ENCODE measurements around the gene ZNF644. TPM values are rescaled to one million over a fixed set of nuclear protein-coding genes. Genes with fewer than 3 reads are reported as not detected.

The ZNF644 gene
- total RNA-seq, 4 donors from 2014 or later, result 30.5 to 61.7 (median 34.6) TPM

GRCh38 chr1:90926971-90927370 lies 94.9 kb downstream of the ZNF644 start:
- in situ Hi-C loops (cut with MboI; ENCODE audit: low sequenced_read_pairs in 4 of 4), result no loop called here
- TF ChIP-seq CTCF (IDR thresholded peaks at IDR 0.05 in 4 of 5, conservative IDR thresholded peaks at IDR 0.05 in 1 of 5) (no peak), POLR2A (IDR thresholded peaks at IDR 0.05) (no peak)
- intact Hi-C loops (cut with DNase I; ENCODE audit: low total_unique reads), result no loop called here
- Histone ChIP-seq H3K4me1 (peaks cover 37 to 45% of the 10 kb centered on the region in 2 donors), H3K4me3 (no peak overlapping the region), H3K27ac (no peak overlapping the region), H3K36me3 (no peaks in the 10 kb centered on the region), H3K9me3 (no peaks in the 10 kb centered on the region), H3K27me3 (no peaks in the 10 kb centered on the region)
- DNase-seq (no peak), ATAC-seq (no peak)

- TF ChIP-seq CTCF (IDR thresholded peaks at IDR 0.05 in 4 of 5, conservative IDR thresholded peaks at IDR 0.05 in 1 of 5) (no peak), POLR2A (IDR thresholded peaks at IDR 0.05) (no peak)
- Histone ChIP-seq H3K36me3 (no peaks in the 10 kb centered on the region), H3K27me3 (no peaks in the 10 kb centered on the region), H3K4me3 (no peak overlapping the region), H3K27ac (no peak overlapping the region), H3K4me1 (peaks cover 45 to 53% of the 10 kb centered on the region in 2 donors), H3K9me3 (no peaks in the 10 kb centered on the region)
- ATAC-seq, result no peak
- in situ Hi-C loops (cut with MboI; ENCODE audit: low sequenced_read_pairs in 4 of 4) (no loop called here), intact Hi-C loops (cut with DNase I; ENCODE audit: low total_unique reads) (no loop called here)
- DNase-seq, result no peak
These were observed 95.6 kb downstream of the ZNF644 start for GRCh38 chr1:90925928-90926869.

- H3K4me1 ChIP-seq, result peaks cover 57 to 65% of the 10 kb centered on the region in 2 donors
These were observed 96.9 kb downstream of the ZNF644 start for GRCh38 chr1:90924982-90925381.

GRCh38 chr1:90922996-90923395 lies 98.8 kb downstream of the ZNF644 start:
- DNase-seq (no peak), ATAC-seq (no peak)
- no peaks in the 10 kb centered on the region for H3K9me3 ChIP-seq
- H3K4me3 ChIP-seq, result no peak overlapping the region
- no peaks in the 10 kb centered on the region for H3K27me3 ChIP-seq
- peaks cover 73 to 74% of the 10 kb centered on the region in 2 donors for H3K4me1 ChIP-seq
- in situ Hi-C loops (cut with MboI; ENCODE audit: low sequenced_read_pairs in 4 of 4), result no loop called here
- H3K36me3 ChIP-seq, result no peaks in the 10 kb centered on the region
- TF ChIP-seq POLR2A (IDR thresholded peaks at IDR 0.05), result no peak
- no peak for TF ChIP-seq CTCF (IDR thresholded peaks at IDR 0.05 in 4 of 5, conservative IDR thresholded peaks at IDR 0.05 in 1 of 5)
- peak overlapping the region in 1 of 4 donors; percentile 11 for H3K27ac ChIP-seq
- intact Hi-C loops (cut with DNase I; ENCODE audit: low total_unique reads), result loop anchor here (5.0 kb wide), 1 partner anchor 99 kb away; the partner anchor contains the start of gene ZNF644

More at GRCh38 chr1:90924982-90925381, 96.9 kb downstream of the ZNF644 start:
- TF ChIP-seq CTCF (IDR thresholded peaks at IDR 0.05 in 4 of 5, conservative IDR thresholded peaks at IDR 0.05 in 1 of 5) (no peak), POLR2A (IDR thresholded peaks at IDR 0.05) (no peak)
- intact Hi-C loops (cut with DNase I; ENCODE audit: low total_unique reads) (loop anchor here (5.0 kb wide), 1 partner anchor 97 kb away; the partner anchor contains the start of gene ZNF644), in situ Hi-C loops (cut with MboI; ENCODE audit: low sequenced_read_pairs in 4 of 4) (no loop called here)
- H3K36me3 ChIP-seq, result no peaks in the 10 kb centered on the region
- no peaks in the 10 kb centered on the region for H3K9me3 ChIP-seq
- H3K27ac ChIP-seq, result no peak overlapping the region
- no peak for DNase-seq
- H3K4me3 ChIP-seq, result no peak overlapping the region
- H3K27me3 ChIP-seq, result no peaks in the 10 kb centered on the region
- ATAC-seq, result no peak

Data from gastrocnemius medialis (tissue), 4 donors.